ENCODE results near the gene PRXL2A. TPM values are rescaled to one million over a fixed set of nuclear protein-coding genes. Genes with fewer than 3 reads are reported as not detected.

Gene PRXL2A
- total RNA-seq, 4 donors from 2014 or later = 21.7 to 64.6 (median 38.7) TPM

DNA sequence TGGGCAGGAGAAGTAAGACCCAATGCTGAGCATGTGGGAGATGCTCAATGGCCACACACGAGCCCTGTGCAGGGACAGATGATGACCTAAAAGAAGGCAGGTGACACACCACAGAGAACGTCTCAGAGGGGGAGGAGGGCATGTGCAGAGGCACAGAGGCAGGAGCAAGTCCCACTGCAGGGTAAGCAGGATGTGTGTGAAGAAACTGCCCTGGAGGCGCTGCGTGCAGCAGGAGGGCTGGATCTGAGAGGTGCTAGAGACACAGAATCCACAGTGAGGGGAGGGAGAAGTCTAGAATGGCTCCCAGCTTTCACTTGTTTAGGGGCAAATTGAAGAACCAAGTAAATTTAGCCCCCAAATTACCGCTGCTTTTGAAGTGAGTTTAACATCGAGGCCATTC is 36.9 kb upstream of the PRXL2A start:
- WGBS, 2 donors (ENCODE audit: low coverage in 1 of 2) = 68 to 83% methylated on average over 3 to 6 of the region's 6 CpGs
- no peaks in the 10 kb centered on the region for H3K27me3 ChIP-seq
- no peaks in the 10 kb centered on the region for H3K36me3 ChIP-seq
- no peaks in the 10 kb centered on the region for H3K4me1 ChIP-seq
- intact Hi-C loops (cut with DNase I; ENCODE audit: low total_unique reads) (no loop called here), in situ Hi-C loops (cut with MboI; ENCODE audit: low pct_ligation_motif_present in 1 of 4, low pct_unique_long_range_greater_than_20kb in 1 of 4, low sequenced_read_pairs in 3 of 4) (no loop called here)
- no peak for DNase-seq
- no peak overlapping the region for H3K27ac ChIP-seq
- peaks cover 17 to 19% of the 10 kb centered on the region in 2 donors for H3K9me3 ChIP-seq
- no peak for TF ChIP-seq POLR2AphosphoS5 (IDR thresholded peaks at IDR 0.05)
- TF ChIP-seq EP300 (IDR thresholded peaks at IDR 0.05; ENCODE audit: low read depth) = no peak
- H3K4me3 ChIP-seq = no peak overlapping the region

DNA sequence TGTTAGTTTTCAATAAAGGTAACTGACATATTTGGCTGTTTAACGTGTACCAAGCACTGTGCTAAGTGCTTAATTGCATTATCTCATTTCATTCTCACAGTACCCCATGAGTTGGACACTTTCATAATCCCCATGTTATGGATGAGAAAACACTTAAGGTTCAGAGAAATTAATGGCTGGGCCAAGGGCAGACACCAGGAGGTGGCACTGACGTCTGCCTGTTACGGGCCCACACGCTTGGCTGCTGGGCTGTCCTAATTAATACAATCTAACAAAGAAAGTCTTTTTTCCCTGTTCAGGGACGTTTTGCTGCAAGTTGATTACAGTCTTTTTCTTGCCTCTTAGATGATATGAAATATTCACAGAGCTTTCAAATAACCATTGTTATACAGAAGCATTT is 35.7 kb upstream of the PRXL2A start:
- WGBS, 2 donors (ENCODE audit: low coverage in 1 of 2) = 80 to 81% methylated on average over 5 of the region's 5 CpGs
- Histone ChIP-seq H3K36me3 (no peaks in the 10 kb centered on the region), H3K9me3 (peaks cover 5 to 8% of the 10 kb centered on the region in 2 donors), H3K4me3 (no peak overlapping the region), H3K27me3 (no peaks in the 10 kb centered on the region), H3K27ac (no peak overlapping the region), H3K4me1 (no peaks in the 10 kb centered on the region)
- intact Hi-C loops (cut with DNase I; ENCODE audit: low total_unique reads) (no loop called here), in situ Hi-C loops (cut with MboI; ENCODE audit: low pct_ligation_motif_present in 1 of 4, low pct_unique_long_range_greater_than_20kb in 1 of 4, low sequenced_read_pairs in 3 of 4) (no loop called here)
- TF ChIP-seq EP300 (IDR thresholded peaks at IDR 0.05; ENCODE audit: low read depth) = no peak
- no peak for TF ChIP-seq POLR2A (IDR thresholded peaks at IDR 0.05)
- TF ChIP-seq, protein P1, sequence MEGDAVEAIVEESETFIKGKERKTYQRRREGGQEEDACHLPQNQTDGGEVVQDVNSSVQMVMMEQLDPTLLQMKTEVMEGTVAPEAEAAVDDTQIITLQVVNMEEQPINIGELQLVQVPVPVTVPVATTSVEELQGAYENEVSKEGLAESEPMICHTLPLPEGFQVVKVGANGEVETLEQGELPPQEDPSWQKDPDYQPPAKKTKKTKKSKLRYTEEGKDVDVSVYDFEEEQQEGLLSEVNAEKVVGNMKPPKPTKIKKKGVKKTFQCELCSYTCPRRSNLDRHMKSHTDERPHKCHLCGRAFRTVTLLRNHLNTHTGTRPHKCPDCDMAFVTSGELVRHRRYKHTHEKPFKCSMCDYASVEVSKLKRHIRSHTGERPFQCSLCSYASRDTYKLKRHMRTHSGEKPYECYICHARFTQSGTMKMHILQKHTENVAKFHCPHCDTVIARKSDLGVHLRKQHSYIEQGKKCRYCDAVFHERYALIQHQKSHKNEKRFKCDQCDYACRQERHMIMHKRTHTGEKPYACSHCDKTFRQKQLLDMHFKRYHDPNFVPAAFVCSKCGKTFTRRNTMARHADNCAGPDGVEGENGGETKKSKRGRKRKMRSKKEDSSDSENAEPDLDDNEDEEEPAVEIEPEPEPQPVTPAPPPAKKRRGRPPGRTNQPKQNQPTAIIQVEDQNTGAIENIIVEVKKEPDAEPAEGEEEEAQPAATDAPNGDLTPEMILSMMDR (IDR thresholded peaks at IDR 0.05) = no peak
- TF ChIP-seq POLR2AphosphoS5 (IDR thresholded peaks at IDR 0.05) = no peak
- DNase-seq = no peak

DNA sequence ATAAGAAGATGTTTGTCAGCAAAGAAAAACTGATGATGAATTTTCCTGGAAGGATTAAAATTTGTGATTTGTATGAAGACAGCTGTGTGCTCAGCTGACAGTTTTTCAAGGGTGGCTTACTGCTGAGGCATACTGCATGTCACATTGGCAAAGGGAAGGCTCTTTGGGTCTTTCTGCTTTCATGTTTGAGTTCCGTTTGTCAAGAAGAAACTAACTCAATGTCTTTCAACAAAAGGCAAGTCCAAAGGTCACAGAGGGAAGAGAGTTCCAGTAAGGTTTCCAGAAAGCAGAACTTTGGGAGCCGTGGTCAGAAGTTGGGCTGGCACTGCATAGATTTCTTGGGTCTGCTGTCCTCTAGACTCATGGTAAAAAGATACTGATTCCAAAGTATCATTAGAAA is 34.8 kb upstream of the PRXL2A start:
- TF ChIP-seq POLR2AphosphoS5 (IDR thresholded peaks at IDR 0.05) (no peak), EP300 (IDR thresholded peaks at IDR 0.05; ENCODE audit: low read depth) (no peak), POLR2A (IDR thresholded peaks at IDR 0.05) (no peak)
- TF ChIP-seq, protein P1 (IDR thresholded peaks at IDR 0.05) = no peak
- DNase-seq = no peak
- in situ Hi-C loops (cut with MboI; ENCODE audit: low pct_ligation_motif_present in 1 of 4, low pct_unique_long_range_greater_than_20kb in 1 of 4, low sequenced_read_pairs in 3 of 4) (no loop called here), intact Hi-C loops (cut with DNase I; ENCODE audit: low total_unique reads) (no loop called here)
- no peaks in the 10 kb centered on the region for H3K36me3 ChIP-seq
- WGBS, 2 donors (ENCODE audit: low coverage in 1 of 2) = 51 to 81% methylated on average over 2 of the region's 2 CpGs
- no peak overlapping the region for H3K4me3 ChIP-seq
- no peak overlapping the region for H3K27ac ChIP-seq
- no peaks in the 10 kb centered on the region for H3K9me3 ChIP-seq
- peaks cover 0 to 2% (median under 1%) of the 10 kb centered on the region in 4 donors for H3K4me1 ChIP-seq
- H3K27me3 ChIP-seq = no peaks in the 10 kb centered on the region

DNA sequence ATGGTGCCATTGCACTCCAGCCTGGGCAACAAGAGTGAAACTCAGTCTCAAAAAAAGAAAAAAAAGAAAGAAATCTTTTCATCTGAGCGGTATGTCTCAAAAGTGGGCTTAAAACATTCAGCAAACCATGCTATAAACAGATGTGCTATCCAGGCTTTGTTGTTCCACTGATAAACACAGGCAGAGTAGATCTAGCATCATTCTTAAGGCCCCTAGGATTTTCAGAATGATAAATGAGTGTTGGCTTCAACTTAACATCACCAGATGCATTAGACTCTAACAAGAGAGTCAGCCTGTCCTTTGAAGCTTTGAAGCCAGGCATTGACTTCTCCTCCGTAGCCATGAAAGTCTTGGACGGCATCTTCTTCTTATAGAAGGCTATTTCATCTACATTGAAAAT is 28.6 kb upstream of the PRXL2A start:
- intact Hi-C loops (cut with DNase I; ENCODE audit: low total_unique reads) = loop anchor here (10.0 kb wide), 1 partner anchor 125 kb away; no protein-coding TSS in a partner anchor
- in situ Hi-C loops (cut with MboI; ENCODE audit: low pct_ligation_motif_present in 1 of 4, low pct_unique_long_range_greater_than_20kb in 1 of 4, low sequenced_read_pairs in 3 of 4) = loop anchor here in 2 of 4 donors (10.0 kb wide), 2 partner anchors 65 to 125 kb away; no protein-coding TSS in a partner anchor
- no peak for TF ChIP-seq EP300 (IDR thresholded peaks at IDR 0.05; ENCODE audit: low read depth)
- TF ChIP-seq, protein P1 (IDR thresholded peaks at IDR 0.05) = no peak
- no peak for TF ChIP-seq POLR2A (IDR thresholded peaks at IDR 0.05)
- TF ChIP-seq POLR2AphosphoS5 (IDR thresholded peaks at IDR 0.05) = no peak

DNA sequence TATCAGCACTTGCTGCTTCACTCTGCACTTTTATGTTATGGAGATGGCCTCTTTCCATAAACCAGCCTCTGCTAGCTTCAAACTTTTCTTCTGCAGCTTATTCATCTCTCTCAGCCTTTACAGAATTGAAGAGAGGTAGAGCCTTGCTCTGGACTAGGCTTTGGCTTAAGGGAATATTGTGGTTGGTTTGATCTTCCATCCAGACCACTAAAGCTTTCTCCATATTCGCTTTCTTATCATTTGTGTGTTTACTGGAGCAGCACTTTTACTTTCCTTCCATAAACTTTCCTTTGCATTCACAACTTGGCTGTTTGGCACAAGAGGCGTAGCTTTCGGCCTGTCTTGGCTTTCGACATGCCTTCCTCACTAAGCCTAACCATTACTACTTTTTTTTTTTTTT is 28.2 kb upstream of the PRXL2A start:
- TF ChIP-seq POLR2AphosphoS5 (IDR thresholded peaks at IDR 0.05) (no peak), EP300 (IDR thresholded peaks at IDR 0.05; ENCODE audit: low read depth) (no peak), POLR2A (IDR thresholded peaks at IDR 0.05) (no peak)
- TF ChIP-seq, protein P1 (IDR thresholded peaks at IDR 0.05) = no peak
- WGBS, 2 donors (ENCODE audit: low coverage in 1 of 2) = 78 to 88% methylated on average over 4 of the region's 4 CpGs
- H3K4me1 ChIP-seq = peaks cover 0 to 8% (median 4%) of the 10 kb centered on the region in 4 donors

More for the DNA sequence above, 28.6 kb upstream of the PRXL2A start:
- H3K27ac ChIP-seq = no peak overlapping the region
- no peaks in the 10 kb centered on the region for H3K36me3 ChIP-seq
- H3K4me1 ChIP-seq = peaks cover 0 to 8% (median 4%) of the 10 kb centered on the region in 4 donors
- H3K9me3 ChIP-seq = no peaks in the 10 kb centered on the region
- WGBS, 2 donors (ENCODE audit: low coverage in 1 of 2) = 43 to 68% methylated on average over 3 of the region's 3 CpGs
- no peak overlapping the region for H3K4me3 ChIP-seq
- no peak for DNase-seq
- H3K27me3 ChIP-seq = no peaks in the 10 kb centered on the region

More for the DNA sequence above, 28.2 kb upstream of the PRXL2A start:
- no peak for DNase-seq
- Histone ChIP-seq H3K27me3 (no peaks in the 10 kb centered on the region), H3K4me3 (no peak overlapping the region), H3K36me3 (no peaks in the 10 kb centered on the region), H3K9me3 (no peaks in the 10 kb centered on the region), H3K27ac (no peak overlapping the region)
- intact Hi-C loops (cut with DNase I; ENCODE audit: low total_unique reads) (loop anchor here (10.0 kb wide), 1 partner anchor 125 kb away; no protein-coding TSS in a partner anchor), in situ Hi-C loops (cut with MboI; ENCODE audit: low pct_ligation_motif_present in 1 of 4, low pct_unique_long_range_greater_than_20kb in 1 of 4, low sequenced_read_pairs in 3 of 4) (loop anchor here in 2 of 4 donors (10.0 kb wide), 2 partner anchors 65 to 125 kb away; no protein-coding TSS in a partner anchor)
